H9 (cell line): ENCODE data around the gene PCDH9. TPM values are rescaled to one million over a fixed set of nuclear protein-coding genes. Genes with fewer than 3 reads are reported as not detected.

Experiments used
- DNase-seq: peaks from one replicate; pipeline ENCODE4 v3.0.0-alpha.2; 2017
- H2AFZ ChIP-seq: one replicate; pipeline ENCODE4 v1.6.1; 2013; ENCODE audit warnings: mild to moderate bottlenecking, low read length, control low read depth, moderate library complexity
- H2AK5ac ChIP-seq: 2 replicates; pipeline ENCODE4 v1.6.1; 2013; ENCODE audit warnings: low read length, control low read depth, mixed read lengths; ENCODE audit not compliant: insufficient read length
- H2BK120ac ChIP-seq: one replicate; pipeline ENCODE4 v1.6.1; 2013; ENCODE audit warnings: low read depth, mild to moderate bottlenecking, low read length, control low read depth, inconsistent platforms; ENCODE audit not compliant: poor library complexity, severe bottlenecking
- H2BK12ac ChIP-seq: 2 replicates; pipeline ENCODE4 v1.6.1; 2013; ENCODE audit warnings: low read length, control low read depth, mixed read lengths, low read depth; ENCODE audit not compliant: insufficient read length
- H2BK15ac ChIP-seq: 2 replicates; pipeline ENCODE4 v1.6.1; 2013; ENCODE audit warnings: low read depth, low read length, control low read depth
- H2BK20ac ChIP-seq: one replicate; pipeline ENCODE4 v1.6.1; 2013; ENCODE audit warnings: low read depth, mild to moderate bottlenecking, low read length, control low read depth, inconsistent platforms; ENCODE audit not compliant: poor library complexity, severe bottlenecking
- H2BK5ac ChIP-seq: 2 replicates; pipeline ENCODE4 v1.6.1; 2013; ENCODE audit warnings: low read length, control low read depth, mixed read lengths; ENCODE audit not compliant: insufficient read length
- H3K14ac ChIP-seq: 2 replicates; pipeline ENCODE4 v1.6.1; 2013; ENCODE audit warnings: low read length, control low read depth; ENCODE audit not compliant: insufficient read depth
- H3K18ac ChIP-seq: 2 replicates; pipeline ENCODE4 v1.6.1; 2013; ENCODE audit warnings: low read depth, mild to moderate bottlenecking, mixed read lengths, low read length, control low read depth; ENCODE audit not compliant: insufficient read length
- H3K23ac ChIP-seq: 2 replicates; pipeline ENCODE4 v1.6.1; 2013; ENCODE audit warnings: low read length, control low read depth, mixed read lengths, low read depth; ENCODE audit not compliant: insufficient read length
- H3K23me2 ChIP-seq: 2 replicates; pipeline ENCODE4 v1.6.1; 2013; ENCODE audit warnings: low read depth, mild to moderate bottlenecking, mixed read lengths, low read length, control low read depth; ENCODE audit not compliant: insufficient read length, poor library complexity, severe bottlenecking
- H3K27ac ChIP-seq: 2 replicates; pipeline ENCODE4 v1.5.1; 2013; ENCODE audit warnings: low read length, control low read depth, mixed read lengths, low read depth; ENCODE audit not compliant: insufficient read length
- H3K27me3 ChIP-seq: 2 replicates; pipeline ENCODE4 v1.6.1; 2013; ENCODE audit warnings: low read length, control low read depth, inconsistent platforms; ENCODE audit not compliant: insufficient read depth
- H3K4ac ChIP-seq: 2 replicates; pipeline ENCODE4 v1.6.1; 2013; ENCODE audit warnings: low read depth, mild to moderate bottlenecking, control low read depth, inconsistent platforms, low read length, moderate library complexity
- H3K4me1 ChIP-seq: 2 replicates; pipeline ENCODE4 v1.6.1; 2013; ENCODE audit warnings: low read length, control low read depth, inconsistent platforms; ENCODE audit not compliant: insufficient read depth
- H3K4me2 ChIP-seq: 2 replicates; pipeline ENCODE4 v1.6.1; 2013; ENCODE audit warnings: low read length, control low read depth, mixed read lengths; ENCODE audit not compliant: insufficient read length, insufficient read depth
- H3K56ac ChIP-seq: 2 replicates; pipeline ENCODE4 v1.6.1; 2013; ENCODE audit warnings: low read depth, mild to moderate bottlenecking, mixed read lengths, low read length, control low read depth; ENCODE audit not compliant: insufficient read length
- H3K79me1 ChIP-seq: 2 replicates; pipeline ENCODE4 v1.6.1; 2013; ENCODE audit warnings: low read depth, mild to moderate bottlenecking, moderate library complexity, low read length, control low read depth, inconsistent platforms; ENCODE audit not compliant: insufficient read depth, poor library complexity, severe bottlenecking
- H3K79me2 ChIP-seq: 2 replicates; pipeline ENCODE4 v1.6.1; 2013; ENCODE audit warnings: low read length, control low read depth, inconsistent platforms; ENCODE audit not compliant: insufficient read depth
- H3K9ac ChIP-seq: 2 replicates; pipeline ENCODE4 v1.6.1; 2013; ENCODE audit warnings: low read length, control low read depth, mixed read lengths; ENCODE audit not compliant: insufficient read length; ENCODE audit errors: extremely low read depth
- H3K9me3 ChIP-seq: one replicate; pipeline ENCODE4 v1.6.1; 2013; ENCODE audit warnings: low read depth, low read length, inconsistent platforms; ENCODE audit not compliant: control insufficient read depth
- H3T11ph ChIP-seq: one replicate; pipeline ENCODE4 v1.6.1; 2013; ENCODE audit warnings: mild to moderate bottlenecking, low read length, control low read depth, inconsistent platforms
- H4K20me1 ChIP-seq: one replicate; pipeline ENCODE4 v1.6.1; 2013; ENCODE audit not compliant: control insufficient read depth, insufficient read length, insufficient read depth
- H4K5ac ChIP-seq: 2 replicates; pipeline ENCODE4 v1.6.1; 2013; ENCODE audit warnings: low read depth, mild to moderate bottlenecking, mixed read lengths, low read length, control low read depth; ENCODE audit not compliant: insufficient read length
- H4K8ac ChIP-seq: replicated peaks from 2 replicates; pipeline ENCODE4 v1.6.1; 2013; ENCODE audit warnings: low read length, control low read depth, mixed read lengths, low read depth; ENCODE audit not compliant: insufficient read length
- H4K91ac ChIP-seq: 2 replicates; pipeline ENCODE4 v1.6.1; 2013; ENCODE audit warnings: low read depth, mild to moderate bottlenecking, moderate library complexity, mixed read lengths, low read length, control low read depth; ENCODE audit not compliant: insufficient read length
- H3K27ac Mint-ChIP-seq, 3 experiments: 2 replicates in 2 of 3; 3 replicates in 1 of 3; pipeline ENCODE4 v1.8.0; 2020 to 2021; ENCODE audit warnings: mixed read lengths in 3 of 3, mild to moderate bottlenecking in 1 of 3, moderate library complexity in 1 of 3
- H3K27me3 Mint-ChIP-seq: 2 replicates; pipeline ENCODE4 v1.8.0; 2021; ENCODE audit warnings: low read depth, mild to moderate bottlenecking, moderate library complexity, mixed read lengths
- H3K36me3 Mint-ChIP-seq, 3 experiments: 2 replicates in 2 of 3; 3 replicates in 1 of 3; pipeline ENCODE4 v1.8.0; 2020 to 2021; ENCODE audit warnings: low read depth in 3 of 3, mixed read lengths in 3 of 3; ENCODE audit not compliant: insufficient read depth in 1 of 3
- H3K4me1 Mint-ChIP-seq, 2 experiments: 2 replicates each; pipeline ENCODE4 v1.8.0; 2020; ENCODE audit warnings: mixed read lengths in 2 of 2
- H3K4me3 Mint-ChIP-seq, 2 experiments: 2 replicates in 1 of 2; 3 replicates in 1 of 2; pipeline ENCODE4 v1.8.0; 2020 to 2021; ENCODE audit warnings: mild to moderate bottlenecking in 2 of 2, mixed read lengths in 2 of 2, moderate library complexity in 1 of 2
- H3K9me3 Mint-ChIP-seq, 2 experiments: 2 replicates in 1 of 2; 3 replicates in 1 of 2; pipeline ENCODE4 v1.8.0; 2020; ENCODE audit warnings: mild to moderate bottlenecking in 2 of 2, mixed read lengths in 2 of 2, moderate library complexity in 1 of 2
- CTCF ChIP-seq: fragments of 200-600 bp; sonication (generic); conservative IDR thresholded peaks from 3 replicates; pipeline ENCODE4 v1.8.0; 2021; ENCODE audit warnings: antibody characterized with exemption, mild to moderate bottlenecking
- WGBS: extraction: QIAGEN DNeasy Blood & Tissue Kit; methylation state at CpG from one replicate; pipeline ENCODE4 v1.1.7; 2013; ENCODE audit warnings: missing lambda C conversion rate, low lambda C conversion rate, mixed read lengths; ENCODE audit not compliant: insufficient read length; ENCODE audit errors: extremely low coverage; 5-methylcytosine and 5-hydroxymethylcytosine counted together
- total RNA-seq: library from RNA; stranded (reverse); gene quantifications from 2 replicates; pipeline ENCODE4 v1.2.1, GENCODE V29; 2021

Gene PCDH9
- total RNA-seq, 1 experiment from 2014 or later: 0.11 TPM

DNA sequence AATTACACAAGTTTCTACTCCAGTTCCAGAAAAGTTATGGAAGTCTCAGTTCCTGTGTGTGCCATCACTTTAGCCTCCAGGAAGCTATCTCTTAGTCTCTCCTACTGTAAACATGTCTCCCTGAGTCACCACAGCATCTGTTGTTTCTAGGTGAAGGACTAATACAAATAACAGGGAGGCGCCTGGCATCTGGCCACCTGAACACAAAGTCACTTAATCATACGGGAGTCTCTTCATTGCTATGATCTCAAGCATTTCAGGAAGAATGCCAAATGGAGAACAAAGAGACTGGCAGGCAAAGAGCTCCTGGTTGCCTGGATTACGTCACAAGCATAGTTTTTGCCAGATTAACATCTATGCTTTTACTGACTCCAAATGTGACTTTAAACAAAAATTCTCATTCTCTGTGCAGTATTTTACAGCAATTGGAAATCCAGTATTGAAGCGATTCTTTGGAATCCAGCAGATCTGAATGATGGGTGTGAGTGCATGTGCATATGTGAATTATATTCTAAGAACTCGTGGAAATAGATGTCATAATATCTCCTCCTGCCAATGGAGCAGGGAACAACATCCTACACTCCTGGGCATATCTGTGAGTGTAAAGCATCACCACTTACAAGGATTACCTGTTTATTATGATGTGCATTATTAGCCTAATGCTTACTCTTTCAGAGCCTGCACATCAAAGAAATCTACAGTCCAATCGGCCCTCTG is 572.8 kb downstream of the PCDH9 start:
- H2AK5ac ChIP-seq: no peak overlapping the region
- no peak for DNase-seq
- no peaks in the 10 kb centered on the region for H3K23me2 ChIP-seq
- Mint-ChIP-seq H3K36me3 (no peaks in the 10 kb centered on the region), H3K4me1 (peaks cover 4 to 5% of the 10 kb centered on the region in 2 experiments; a peak in 3 of 4 replicates), H3K27ac (peak overlapping the region in 1 of 3 experiments; percentile 47; a peak in 1 of 7 replicates), H3K27me3 (no peaks in the 10 kb centered on the region), H3K4me3 (no peak overlapping the region), H3K9me3 (no peaks in the 10 kb centered on the region)
- H3K4me1 ChIP-seq: no peaks in the 10 kb centered on the region; the same call in 1 of the 2 replicates
- H4K5ac ChIP-seq: no peak overlapping the region
- H3K27me3 ChIP-seq: no peaks in the 10 kb centered on the region
- no peak overlapping the region for H3K18ac ChIP-seq
- H2BK5ac ChIP-seq: no peak overlapping the region
- no peak overlapping the region for H3K23ac ChIP-seq
- H4K20me1 ChIP-seq: no peaks in the 10 kb centered on the region
- H3K9me3 ChIP-seq: no peaks in the 10 kb centered on the region
- no peak for TF ChIP-seq CTCF
- H4K8ac ChIP-seq: no peak overlapping the region
- no peak overlapping the region for H3T11ph ChIP-seq
- WGBS: no CpG with 5 or more reads among the region's 6 CpGs
- H3K79me2 ChIP-seq: no peaks in the 10 kb centered on the region
- no peak overlapping the region for H2BK15ac ChIP-seq
- H3K4ac ChIP-seq: no peak overlapping the region
- no peak overlapping the region for H3K9ac ChIP-seq
- H3K4me2 ChIP-seq: no peak overlapping the region
- H4K91ac ChIP-seq: no peak overlapping the region
- no peak overlapping the region for H2BK20ac ChIP-seq
- no peak overlapping the region for H2BK120ac ChIP-seq
- no peak overlapping the region for H3K56ac ChIP-seq
- no peak overlapping the region for H2BK12ac ChIP-seq
- no peaks in the 10 kb centered on the region for H3K79me1 ChIP-seq
- no peak overlapping the region for H3K14ac ChIP-seq
- H2AFZ ChIP-seq: no peak overlapping the region
- no peak overlapping the region for H3K27ac ChIP-seq
